HL-60 (cell line): ENCODE measurements around the gene CALML3.
A peak's percentile ranks its signal among the peaks of the same experiment; 100 is the strongest.

Source experiments
- DNase-seq, 2 experiments: peaks; one replicate each; pipeline ENCODE4 v3.0.0-alpha.2; 2010 to 2020; ENCODE audit warnings: low read depth in 1 of 2, low spot score in 1 of 2
- H3K27ac ChIP-seq: fragments of 250-450 bp; sonication (Bioruptor Pico); replicated peaks from 2 replicates; pipeline ENCODE4 v1.5.1; 2020; ENCODE audit warnings: mild to moderate bottlenecking, moderate library complexity
- H3K27me3 ChIP-seq: fragments of 250-450 bp; sonication (Bioruptor Pico); 2 replicates; pipeline ENCODE4 v1.5.1; 2021; ENCODE audit warnings: mild to moderate bottlenecking, moderate library complexity; ENCODE audit not compliant: insufficient read depth, poor library complexity, severe bottlenecking
- H3K4me3 ChIP-seq: replicated peaks from 2 replicates; pipeline ENCODE4 v1.5.1; 2011; ENCODE audit warnings: mild to moderate bottlenecking, control low read depth, low read length; ENCODE audit not compliant: insufficient read depth
- CTCF ChIP-seq: IDR thresholded peaks from one replicate; pipeline ENCODE4 v1.5.1; 2011; ENCODE audit warnings: low read length, control low read depth, inconsistent platforms; ENCODE audit not compliant: insufficient read depth
- GABPA ChIP-seq: IDR thresholded peaks from 2 replicates; pipeline ENCODE4 v1.6.1; 2012; ENCODE audit warnings: low read depth
- POLR2AphosphoS5 ChIP-seq: IDR thresholded peaks from 2 replicates; pipeline ENCODE4 v1.6.1; 2012; ENCODE audit warnings: low read depth
- REST ChIP-seq: IDR thresholded peaks from 2 replicates; pipeline ENCODE4 v1.6.1; 2012; ENCODE audit warnings: low read depth; ENCODE audit not compliant: insufficient replicate concordance
- SPI1 ChIP-seq: IDR thresholded peaks from 2 replicates; pipeline ENCODE4 v1.6.1; 2012; ENCODE audit warnings: low read depth, mild to moderate bottlenecking, borderline replicate concordance

Gene CALML3

GRCh38 chr10:5543623-5544022, 18.9 kb downstream of the CALML3 start:
- Histone ChIP-seq H3K27me3 (no peaks in the 10 kb centered on the region), H3K4me3 (no peak overlapping the region), H3K27ac (no peak overlapping the region)
- TF ChIP-seq REST (no peak), GABPA (no peak), POLR2AphosphoS5 (no peak)
- DNase-seq, result no peak

- TF ChIP-seq REST (no peak), POLR2AphosphoS5 (no peak), CTCF (no peak), SPI1 (no peak), GABPA (no peak)
- Histone ChIP-seq H3K4me3 (no peak overlapping the region), H3K27me3 (no peaks in the 10 kb centered on the region), H3K27ac (no peak overlapping the region)
- DNase-seq, result peak in 1 of 2 experiments; percentile 28
Observed at GRCh38 chr10:5544216-5544805, 19.6 kb downstream of the CALML3 start.

GRCh38 chr10:5545011-5545410, 20.2 kb downstream of the CALML3 start:
- TF ChIP-seq REST (no peak), CTCF (no peak), SPI1 (no peak), GABPA (no peak), POLR2AphosphoS5 (no peak)
- Histone ChIP-seq H3K27ac (no peak overlapping the region), H3K27me3 (no peaks in the 10 kb centered on the region), H3K4me3 (no peak overlapping the region)
- DNase-seq, result no peak
